Activated T-cell treated with anti-CD3 and anti-CD28 coated beads for 48 hours (primary cell): ENCODE results near the gene SLC44A4.
"Not testable (repeated sequence)": the region's sequence is repeated elsewhere in the genome, so short reads cannot be mapped to it uniquely, and the experiment has no call there.

Experiments used
- DNase-seq: peaks from one replicate; pipeline ENCODE4 v3.0.0-alpha.2; 2020; ENCODE audit warnings: low read depth

Gene SLC44A4

DNA sequence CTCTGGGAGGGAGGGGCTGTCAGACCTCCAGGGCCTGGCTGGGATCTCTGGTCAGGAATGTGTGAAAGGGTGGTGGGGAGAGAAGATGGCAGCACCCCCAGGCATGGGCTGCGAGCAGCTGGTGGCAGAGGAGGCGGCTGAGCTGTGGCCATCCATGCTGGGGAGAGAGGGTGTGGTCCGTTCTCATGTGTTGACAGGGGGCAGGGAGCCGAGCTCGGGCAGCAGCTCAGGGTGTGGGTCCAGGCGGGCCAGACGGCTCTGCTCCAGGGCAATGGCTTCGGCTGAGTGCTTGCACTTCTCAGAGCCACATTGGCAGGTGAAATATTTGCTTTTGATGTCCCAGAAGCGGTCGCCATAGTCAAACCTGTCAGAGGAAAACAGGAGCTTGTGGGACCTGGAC lies 1.1 kb upstream of the SLC44A4 start:
- DNase-seq: no peak

DNA sequence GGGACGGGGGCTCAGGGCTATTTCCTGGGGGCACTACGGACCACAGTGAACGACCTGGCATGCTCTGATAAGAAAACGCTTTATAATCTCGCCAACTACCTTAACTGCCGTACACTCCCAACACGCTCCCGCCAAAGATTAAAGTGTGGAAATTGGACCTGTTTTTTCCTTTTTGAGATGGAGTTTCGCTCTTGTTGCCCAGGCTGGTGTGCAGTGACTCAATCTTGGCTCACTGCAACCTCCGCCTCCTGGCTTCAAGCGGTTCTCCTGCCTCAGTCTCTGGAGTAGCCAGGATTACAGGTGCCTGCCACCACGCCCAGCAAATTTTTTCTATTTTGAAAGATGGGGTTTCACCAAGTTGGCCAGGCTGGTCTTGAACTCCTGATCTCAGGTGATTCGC lies 346 bp upstream of the SLC44A4 start:
- DNase-seq: no peak

DNA sequence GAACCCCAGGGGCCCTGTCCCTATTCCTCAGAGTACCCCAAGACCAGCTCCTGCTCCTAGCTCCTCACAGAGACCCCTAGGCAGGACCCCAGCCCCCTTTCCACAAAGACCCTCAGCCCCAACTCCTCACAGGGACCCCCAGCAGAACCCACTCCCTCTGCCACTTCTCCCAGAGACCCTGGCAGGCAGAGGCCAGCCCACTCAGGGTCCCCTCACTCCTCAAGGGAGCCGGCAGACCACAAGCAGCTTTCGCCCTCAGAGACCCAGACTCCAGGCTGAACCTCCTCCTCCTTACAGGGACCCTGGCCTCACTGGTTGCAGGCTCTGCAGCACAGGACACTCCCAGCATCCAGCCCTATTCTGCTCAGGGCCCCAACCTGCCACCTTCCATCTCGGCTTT lies 575 bp downstream of the SLC44A4 start:
- no peak for DNase-seq

DNA sequence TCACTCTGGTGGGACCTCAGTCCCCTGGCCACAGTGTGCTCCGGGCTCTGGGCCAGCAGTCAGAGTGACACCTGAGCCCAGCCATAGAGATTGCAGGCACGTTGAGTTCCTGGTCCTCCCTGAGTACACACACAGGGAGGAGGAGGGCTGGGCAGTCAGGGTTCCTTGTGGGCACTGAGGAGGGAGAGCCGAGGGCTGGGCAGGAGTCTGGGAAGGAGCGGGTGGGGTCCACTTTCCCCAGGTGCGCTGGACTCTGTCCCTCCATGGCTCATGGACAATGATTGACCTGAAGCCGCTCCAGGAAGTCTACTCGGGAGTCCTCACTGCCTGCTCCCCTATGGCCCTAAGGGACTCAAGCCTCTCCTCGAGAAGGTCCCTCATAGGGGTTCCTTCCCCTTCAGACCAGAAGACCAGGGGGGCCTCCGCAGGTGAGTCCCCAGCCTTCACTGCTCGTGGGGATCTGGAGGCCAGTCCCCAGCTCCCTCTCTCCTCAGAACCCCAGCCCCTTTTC lies 1.1 kb downstream of the SLC44A4 start:
- DNase-seq: no peak

DNA sequence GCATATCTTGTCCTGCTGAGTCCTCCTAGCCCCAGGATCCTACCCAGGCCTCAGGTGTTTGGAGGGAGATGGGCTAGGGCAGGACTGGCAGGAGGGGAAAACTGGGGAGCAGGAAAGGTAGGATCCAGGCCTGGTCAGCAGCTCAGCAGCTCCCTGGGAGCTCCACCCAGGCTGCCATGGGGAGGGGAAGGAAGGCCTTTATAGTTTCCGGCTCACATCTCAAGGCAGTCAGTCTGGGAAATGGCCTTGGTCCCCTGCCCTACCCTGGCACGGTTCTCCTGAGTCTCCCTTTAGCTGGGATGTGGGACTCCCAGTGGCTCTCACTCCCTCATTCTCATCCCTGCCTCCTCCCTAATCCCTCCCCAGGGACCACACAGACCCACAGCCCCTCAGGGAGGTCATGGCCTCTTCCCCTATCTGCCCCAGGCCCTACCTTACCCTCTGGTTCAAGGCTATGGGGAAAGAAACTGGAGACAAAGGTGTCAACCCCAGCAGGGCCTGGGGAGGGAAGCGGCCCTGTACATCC lies 1.6 kb downstream of the SLC44A4 start:
- no peak for DNase-seq

DNA sequence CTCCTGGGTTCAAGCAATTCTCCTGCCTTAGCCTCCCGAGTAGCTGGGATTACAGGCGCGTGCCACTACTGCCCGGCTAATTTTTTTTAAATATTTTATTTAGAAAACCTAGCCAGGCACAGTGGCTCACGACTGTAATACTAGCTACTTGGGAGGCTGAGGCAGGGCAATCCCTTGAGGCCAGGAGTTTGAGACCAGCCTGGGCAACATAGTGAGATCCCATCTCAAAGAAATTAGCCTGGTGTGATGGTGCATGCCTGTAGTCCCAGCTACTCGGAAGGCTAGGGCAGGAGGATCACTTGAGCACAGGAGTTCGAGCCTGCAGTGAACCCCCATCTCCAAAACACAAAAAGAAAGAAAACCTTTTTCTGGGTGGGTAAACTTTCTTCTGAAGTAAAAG lies 2.4 kb downstream of the SLC44A4 start:
- no peak for DNase-seq

DNA sequence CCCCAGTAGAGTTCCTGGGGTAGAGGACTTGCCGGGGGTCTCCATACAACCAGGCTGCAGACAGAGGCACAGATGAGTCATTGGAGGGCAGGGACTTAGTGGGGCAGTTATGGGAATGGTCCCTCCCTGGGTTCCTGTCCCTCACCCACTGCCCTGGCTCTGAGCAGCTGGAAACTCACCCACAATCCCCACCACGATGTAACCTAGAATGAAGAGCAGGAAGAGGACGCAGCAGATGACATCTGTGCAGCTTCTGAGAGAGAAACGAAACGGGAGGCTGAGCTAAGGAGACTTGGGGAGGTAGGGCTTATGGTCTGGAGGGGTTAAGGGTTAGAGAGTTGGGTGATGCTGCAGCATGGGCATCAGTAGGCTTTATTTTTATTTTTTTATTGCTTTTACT lies 2.9 kb downstream of the SLC44A4 start:
- DNase-seq: no peak

DNA sequence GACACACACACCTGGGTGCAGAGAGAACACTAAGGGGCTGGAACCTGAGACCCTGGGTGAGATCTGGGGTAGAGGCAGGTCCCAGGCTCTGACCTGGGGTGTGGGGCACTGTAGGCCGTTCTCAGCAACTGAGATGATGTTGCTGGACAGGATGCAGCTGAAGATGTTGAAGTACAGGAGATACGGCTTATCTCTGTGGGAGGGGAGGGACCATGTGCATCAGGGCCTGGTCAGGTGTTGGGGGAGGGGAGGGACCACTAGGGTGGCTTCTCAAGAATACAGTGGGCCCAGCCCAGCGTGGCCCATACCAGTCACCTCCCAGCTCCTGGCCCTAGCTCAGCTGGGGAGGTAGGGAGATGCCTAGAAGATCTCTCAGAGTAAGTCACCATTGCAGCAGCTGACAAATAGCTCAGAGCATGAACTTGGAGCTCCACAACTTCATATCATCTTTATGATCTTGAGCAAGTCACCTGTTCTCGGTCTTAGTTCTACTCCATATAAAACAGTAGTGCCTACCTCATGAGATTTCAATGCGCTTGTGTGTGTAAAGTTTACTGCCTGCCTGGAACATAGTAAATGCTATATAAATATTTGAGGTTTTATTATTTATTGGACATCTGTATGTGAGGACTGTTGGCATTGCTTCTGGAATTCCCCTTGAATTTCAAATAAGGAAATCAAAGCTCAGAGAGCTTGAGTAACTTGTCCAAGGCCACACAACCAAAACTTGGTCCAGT lies 3.8 kb downstream of the SLC44A4 start:
- no peak for DNase-seq

DNA sequence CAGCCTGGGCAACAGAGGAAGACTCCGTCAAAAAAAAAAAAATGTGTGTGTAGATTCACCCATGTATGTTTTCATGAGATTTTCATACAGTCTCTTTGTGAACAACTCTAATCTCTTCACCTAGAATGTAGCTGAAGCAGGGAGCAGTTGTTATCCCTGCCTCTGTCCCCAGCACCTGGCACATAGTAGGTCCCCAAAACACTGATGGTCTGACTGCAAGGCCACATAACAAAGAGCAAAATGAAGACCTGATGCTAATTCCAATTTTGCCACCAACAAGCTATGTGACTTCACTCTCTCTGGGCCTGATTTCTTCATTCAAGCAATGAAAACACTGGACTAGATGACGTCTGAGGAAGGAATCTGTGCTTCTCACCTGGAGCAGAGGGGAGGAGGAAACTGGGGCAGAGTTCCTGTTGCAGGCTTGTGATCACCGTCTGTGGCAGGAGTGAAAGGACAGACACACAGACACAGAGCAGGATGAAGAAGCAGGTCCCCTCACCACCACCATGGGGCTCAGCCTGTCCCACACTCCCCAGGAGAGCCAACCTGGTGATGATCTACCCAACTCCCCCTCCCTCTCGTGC lies 4.6 kb downstream of the SLC44A4 start:
- DNase-seq: no peak

DNA sequence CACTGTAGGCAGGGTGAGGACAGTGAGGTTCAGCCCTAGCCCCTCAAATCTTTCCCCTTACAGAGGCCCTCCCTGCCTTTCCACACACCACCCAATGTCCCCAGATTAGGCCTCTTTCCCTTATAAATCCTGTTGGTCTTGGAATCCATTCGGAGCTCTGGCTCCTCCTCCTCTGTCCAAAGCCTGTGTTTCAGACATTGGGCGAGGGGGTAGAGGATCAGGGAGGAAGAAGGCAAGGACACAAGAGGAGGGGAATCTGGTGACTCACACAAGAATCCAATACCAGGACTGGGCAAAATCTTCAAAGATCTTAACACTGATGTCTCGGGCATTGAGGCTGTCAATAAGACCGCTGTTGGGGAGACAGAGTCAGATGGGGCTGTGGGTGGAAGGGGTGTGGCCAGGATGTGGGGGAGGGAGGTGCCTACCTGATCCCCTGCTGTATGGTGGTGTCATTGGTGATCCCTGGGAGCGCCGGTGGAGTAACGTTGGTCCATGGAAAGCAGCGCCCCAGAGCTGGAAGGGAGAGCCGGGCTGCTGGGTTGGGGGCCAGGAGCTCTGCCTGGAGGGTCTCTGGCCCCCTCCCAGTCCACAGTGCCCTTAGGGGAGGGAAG lies 7.6 kb downstream of the SLC44A4 start:
- no peak for DNase-seq

DNA sequence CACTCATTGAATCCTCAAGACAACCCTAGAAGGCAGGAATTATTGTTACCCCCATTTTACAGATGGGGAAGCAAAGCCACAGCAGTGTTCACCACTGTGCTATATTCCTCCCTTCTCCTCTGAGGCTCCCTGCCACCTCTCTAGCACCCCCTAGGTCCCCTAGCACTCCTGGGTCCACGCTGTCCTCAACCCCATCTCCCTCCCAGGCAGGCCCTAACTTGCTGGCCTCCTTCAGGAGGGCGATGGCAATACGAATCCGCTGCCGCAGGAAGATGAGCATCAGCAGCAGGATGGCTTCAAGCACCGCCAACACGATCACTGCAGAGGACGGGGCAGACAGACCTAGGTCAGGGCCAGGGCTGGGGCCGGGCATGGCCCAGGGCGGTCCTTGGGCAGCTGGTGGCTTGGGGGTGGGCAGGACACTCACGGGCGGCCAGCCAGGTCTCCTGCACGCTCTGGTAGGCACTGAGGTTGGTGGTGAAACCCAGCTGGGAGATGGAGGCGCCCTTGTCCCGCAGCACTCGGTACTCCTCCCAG lies 8.3 kb downstream of the SLC44A4 start:
- DNase-seq: no peak

DNA sequence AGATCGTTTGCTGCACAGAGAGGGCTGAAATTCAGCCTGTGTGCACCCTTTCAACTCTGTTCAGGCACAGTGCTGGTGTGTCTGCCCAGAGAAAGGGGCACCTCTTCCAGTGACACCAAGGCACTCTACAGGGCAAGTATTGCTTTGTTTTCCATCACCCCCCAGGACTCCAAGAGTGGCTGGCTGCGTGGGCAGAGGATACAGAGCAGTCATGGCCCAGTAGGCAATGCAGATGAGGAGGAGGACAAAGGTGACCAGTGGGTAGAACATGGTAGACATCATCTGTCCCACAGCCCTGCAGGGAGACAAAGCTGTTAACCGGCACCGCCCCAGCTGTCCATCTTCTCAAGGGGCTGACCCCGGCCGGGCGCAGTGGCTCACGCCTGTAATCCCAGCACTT lies 9.5 kb downstream of the SLC44A4 start:
- no peak for DNase-seq

DNA sequence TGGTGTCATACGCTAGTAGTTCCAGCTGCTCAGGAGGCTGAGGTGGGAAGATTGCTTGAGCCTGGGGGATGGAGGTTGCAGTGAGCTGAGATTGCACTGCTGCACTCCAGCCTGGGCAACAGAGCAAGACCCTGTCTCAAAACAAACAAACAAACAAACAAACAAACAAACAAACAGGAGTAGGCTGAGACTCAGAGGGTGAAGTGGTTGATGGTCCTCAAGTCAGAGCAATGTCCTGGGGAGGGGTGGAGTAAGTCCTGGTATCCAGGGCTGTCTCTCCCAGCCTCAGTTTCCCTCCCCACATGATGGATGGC lies 10.2 kb downstream of the SLC44A4 start:
- not testable (repeated sequence) for DNase-seq

DNA sequence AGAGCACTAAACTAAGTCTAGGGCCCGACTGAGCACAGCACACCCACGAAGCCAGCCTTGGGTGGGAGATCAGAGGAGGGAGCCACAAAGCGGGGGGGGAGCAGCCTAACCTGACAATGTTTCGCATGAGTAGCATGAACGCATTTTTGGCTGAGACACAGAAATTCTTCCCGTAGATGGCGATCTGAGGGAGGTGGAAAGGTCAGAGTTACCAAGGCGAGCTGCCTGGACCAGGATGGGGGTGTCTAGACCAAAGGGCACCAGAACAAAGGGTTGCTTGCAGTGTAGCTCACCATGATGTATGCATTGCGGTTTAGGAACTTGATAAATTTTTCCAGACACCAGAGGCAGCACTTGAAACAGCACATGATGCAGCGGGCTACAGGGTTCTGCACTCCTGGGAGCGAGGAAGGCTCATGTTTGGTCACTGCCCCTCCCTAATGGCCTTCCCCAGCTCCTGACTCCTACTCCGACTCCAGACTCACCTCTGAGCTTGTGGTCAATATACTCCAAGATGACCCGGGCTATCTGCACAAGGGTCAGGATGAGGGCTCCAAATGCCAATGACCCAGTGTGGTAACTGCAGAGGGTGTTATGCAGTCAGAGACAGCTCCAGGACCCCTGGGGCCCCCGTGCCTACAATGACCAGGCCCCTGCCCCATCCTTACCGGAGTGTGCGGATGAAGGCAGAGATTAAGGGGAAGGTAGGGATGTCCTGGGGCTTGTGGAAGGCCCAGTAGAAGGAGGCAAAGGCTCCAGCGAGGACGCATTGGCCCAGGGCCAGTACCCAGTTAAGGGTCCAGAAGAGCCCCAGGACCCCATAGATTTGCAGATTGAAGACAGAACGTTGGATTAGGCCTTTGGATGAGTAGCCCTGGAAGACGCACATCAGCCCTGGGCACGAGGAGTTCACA lies 13.3 kb downstream of the SLC44A4 start:
- no peak for DNase-seq

DNA sequence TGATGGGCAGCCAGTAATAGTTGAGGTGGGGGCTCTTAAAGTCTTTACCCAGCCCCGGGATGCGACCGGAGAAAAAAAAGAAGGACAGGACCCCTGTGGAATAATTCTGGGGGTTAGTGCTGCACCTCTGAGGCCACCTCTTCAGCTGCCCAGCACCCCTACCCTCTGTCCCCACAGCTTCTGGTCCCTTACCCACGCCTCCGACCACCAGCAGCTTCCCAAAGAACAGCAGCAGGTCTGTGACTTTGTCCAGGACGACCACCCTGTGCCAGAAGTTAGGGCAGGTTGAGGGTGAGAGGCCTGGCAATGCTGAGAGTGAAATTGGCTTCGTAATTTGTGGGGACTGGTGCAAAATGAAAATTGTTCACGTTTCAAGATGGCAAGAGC lies 14.0 kb downstream of the SLC44A4 start:
- DNase-seq: no peak

DNA sequence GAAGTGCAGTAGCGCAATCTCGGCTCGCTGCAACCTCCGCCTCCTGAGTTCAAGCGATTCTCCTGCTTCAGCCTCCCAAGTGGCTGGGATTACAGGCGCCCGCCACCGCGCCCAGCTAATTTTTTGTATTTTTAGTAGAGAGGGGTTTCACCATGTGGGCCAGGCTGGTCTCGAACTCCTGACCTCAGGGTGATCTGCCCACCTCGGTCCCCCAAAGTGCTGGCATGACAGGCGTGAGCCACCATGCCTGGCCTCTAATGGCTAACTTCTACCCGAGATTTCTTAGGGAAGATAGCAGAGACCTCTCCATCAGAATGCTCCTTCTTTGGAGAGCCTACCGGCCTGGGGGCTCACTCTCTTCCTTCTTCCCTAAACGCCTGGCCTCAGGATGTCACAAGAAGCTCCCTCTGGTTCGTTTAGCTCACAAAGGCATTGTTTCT lies 14.7 kb downstream of the SLC44A4 start:
- not testable (repeated sequence) for DNase-seq

DNA sequence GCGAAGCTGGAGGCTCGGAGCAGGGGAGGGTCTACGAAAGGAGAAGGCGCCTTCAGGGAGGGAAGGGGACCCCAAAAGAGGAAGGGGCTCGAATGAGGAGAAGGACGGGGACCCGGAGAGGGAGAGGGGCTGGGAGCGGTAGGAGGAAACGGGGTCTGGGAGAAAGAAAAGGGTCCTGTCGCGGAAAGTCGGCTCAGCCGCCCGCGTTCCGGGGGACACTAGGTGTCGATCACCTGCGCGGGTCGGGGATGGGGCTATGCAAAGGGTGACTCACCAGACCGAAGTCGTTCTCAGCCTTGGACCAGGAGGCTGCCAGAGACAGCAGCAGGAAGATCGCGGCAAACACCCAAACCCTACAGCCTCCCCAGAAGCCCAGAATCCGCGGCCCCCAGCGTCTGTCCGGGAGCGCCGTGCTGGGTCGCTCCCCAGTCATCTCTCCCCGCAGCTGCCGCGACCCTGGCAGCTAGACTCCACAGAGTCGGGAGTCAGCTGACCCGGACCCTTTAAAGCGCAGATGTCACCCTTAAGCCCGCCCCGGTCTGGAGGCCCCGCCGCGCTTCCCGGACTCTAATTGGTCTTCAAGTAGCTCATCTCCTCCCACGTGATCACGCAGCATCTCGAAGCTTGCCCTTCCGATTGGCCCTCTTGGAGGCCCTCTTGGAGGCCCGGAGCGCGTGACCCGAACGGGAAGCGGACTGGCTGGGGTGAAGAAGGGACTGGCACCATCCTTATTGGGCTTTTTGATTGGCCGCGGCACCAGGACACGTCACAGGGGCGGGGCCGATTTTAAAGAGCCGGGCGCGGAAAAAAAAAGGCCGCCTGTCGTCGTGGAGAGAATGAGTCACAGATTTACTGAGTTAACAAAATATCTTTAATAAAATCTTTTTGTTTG lies 16.2 kb downstream of the SLC44A4 start, which contains the start of gene NEU1:
Gene NEU1, minus strand, starts transcription at position 478 of the 892 bp plus-strand sequence. Its CDS starts 45 bp downstream, at position 433.
- peak; percentile 97 for DNase-seq

DNA sequence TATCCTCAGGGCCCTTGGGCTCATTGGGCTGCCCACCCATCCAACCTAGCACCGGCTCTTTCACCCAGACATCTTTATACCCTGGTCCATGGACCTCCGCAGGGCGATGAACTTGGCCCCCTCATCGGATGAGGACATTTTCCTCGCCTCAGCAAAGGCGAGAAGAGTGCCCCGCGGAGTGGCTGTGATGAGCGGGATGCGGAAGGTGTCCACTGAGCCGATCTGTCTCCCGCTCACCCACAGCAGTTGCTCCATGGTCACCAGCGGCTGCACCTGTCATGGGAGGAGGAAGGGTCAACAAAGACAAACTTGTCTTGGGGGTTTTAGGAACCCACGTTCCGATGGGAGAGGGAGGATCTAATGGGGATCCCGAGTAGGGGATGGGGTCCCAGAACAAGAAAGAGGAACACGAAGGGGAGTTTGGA lies 16.9 kb downstream of the SLC44A4 start:
- DNase-seq: no peak

DNA sequence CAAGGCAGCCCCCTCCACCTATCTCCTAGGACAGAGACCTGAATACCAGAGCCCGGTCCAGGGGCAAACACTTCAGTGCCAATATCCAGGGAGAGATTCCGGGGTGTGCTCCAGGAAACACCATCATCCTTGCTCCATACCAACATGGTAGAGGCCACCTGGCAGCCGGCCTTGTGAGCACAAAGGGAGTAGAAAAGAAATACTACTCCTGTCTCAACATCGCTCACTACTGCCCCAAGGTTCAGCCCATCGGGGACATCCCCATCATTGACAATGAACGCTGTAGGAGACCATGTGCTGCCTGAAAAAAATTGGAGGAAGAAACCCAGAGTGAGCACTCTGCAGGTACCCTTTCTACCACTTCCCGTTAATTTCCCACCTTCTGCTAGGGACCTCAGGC lies 17.6 kb downstream of the SLC44A4 start:
- no peak for DNase-seq

DNA sequence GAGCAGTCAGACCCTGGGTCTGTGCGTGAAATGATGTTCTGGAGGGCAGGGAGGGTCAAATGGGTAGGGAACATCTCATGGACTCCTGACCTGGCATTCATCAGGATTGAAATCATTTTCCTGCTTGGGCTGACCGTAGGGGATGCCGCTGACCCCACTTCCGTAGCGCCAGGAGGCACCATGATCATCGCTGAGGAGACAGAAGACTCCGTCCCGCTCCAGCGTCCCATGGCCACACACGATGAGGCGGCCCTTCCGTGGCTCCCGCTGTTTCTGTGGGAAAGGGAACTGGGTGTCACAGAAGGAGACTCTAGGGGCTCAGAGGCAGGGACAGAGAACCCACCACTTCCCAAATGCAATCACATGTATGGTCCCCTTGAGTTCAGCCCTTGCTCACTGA lies 18.4 kb downstream of the SLC44A4 start:
- no peak for DNase-seq

DNA sequence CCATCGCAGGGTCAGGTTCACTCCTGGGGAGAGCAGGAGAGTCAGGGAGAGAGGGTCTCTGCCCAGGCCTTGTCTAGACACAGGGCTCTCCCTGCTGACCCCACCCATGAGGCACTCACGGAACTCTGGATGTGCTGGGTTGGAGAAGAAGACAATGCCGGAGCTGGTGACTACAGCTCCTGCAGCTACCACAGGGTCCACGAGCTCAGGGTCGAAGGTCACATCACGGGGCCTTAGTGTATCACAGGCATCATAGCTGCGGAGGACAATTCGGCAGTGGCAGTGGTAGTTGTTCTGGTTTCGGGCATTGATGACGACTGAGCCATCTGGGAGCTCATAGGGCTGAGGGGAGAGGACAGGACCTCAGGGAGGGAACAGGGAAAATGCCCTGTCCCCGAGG lies 18.9 kb downstream of the SLC44A4 start:
- DNase-seq: no peak
